ENCODE measurements around the gene SULF2. TPM values are rescaled to one million over a fixed set of nuclear protein-coding genes. Genes with fewer than 3 reads are reported as not detected.

The SULF2 gene
- total and polyA plus RNA-seq, 2 of the 13 experiments (the other 11 are each of a cell fraction or from before 2014, with no cell fraction given) = 7.2 to 50.9 TPM

DNA sequence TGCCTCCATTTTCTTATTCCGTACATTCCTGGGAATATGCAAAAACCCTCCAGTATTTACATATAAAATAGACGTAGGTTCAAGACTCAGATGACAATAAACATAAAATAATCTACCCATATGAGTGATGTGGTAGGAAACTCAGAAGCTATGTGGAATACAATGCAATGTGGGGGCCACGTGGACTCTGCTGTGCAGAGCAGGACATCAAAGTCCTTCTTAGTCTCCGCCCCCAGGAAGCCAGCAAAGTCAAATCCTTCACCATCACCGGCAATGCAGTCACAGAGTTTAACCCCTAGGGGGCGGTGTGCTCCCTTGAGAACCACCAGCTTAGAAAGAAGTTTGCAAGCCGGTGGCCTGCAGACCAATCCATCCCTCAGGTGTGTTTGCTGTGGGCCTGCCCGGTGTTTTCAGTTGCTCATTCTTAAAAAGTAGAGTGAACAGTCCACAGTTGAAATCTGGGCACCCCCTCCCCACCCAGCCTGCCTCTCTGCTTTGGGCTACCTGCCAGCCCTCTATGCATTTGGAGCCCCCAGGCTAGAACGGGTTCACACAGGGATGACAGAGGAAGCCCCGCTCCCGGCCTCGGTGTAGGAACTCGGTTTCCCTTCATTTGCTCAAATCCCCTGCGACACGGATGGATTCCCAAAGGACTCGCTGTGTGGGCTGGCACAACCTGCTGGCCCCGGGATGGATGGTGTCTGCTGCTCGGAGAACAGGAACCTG, 59.9 kb downstream of the SULF2 start (continued):
- TF ChIP-seq, protein P1, sequence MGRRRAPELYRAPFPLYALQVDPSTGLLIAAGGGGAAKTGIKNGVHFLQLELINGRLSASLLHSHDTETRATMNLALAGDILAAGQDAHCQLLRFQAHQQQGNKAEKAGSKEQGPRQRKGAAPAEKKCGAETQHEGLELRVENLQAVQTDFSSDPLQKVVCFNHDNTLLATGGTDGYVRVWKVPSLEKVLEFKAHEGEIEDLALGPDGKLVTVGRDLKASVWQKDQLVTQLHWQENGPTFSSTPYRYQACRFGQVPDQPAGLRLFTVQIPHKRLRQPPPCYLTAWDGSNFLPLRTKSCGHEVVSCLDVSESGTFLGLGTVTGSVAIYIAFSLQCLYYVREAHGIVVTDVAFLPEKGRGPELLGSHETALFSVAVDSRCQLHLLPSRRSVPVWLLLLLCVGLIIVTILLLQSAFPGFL (CRISPR knock-in tag; IDR thresholded peaks at IDR 0.05) = no peak
- TF ChIP-seq SMARCE1 (IDR thresholded peaks at IDR 0.05; ENCODE audit: borderline replicate concordance) (no peak), TARDBP (CRISPR knock-in tag; IDR thresholded peaks at IDR 0.05) (peak; percentile 69; the same call in 1 of the 2 replicates), ZNF543 (CRISPR knock-in tag; IDR thresholded peaks at IDR 0.05) (0 out of 2 replicates have a peak, but pooled peaks have one; percentile 39), MTA3 (CRISPR knock-in tag; IDR thresholded peaks at IDR 0.05) (no peak), CHD4 (IDR thresholded peaks at IDR 0.05; ENCODE audit: borderline replicate concordance, low read length) (peak; percentile 78; the same call in 1 of the 2 replicates), U2AF1 (optimal IDR thresholded peaks at IDR 0.05; ENCODE audit: low read depth, low read length) (no peak), TEAD3 (CRISPR knock-in tag; optimal IDR thresholded peaks at IDR 0.05; ENCODE audit: borderline replicate concordance) (peak; percentile 81), ESRRA (CRISPR knock-in tag; IDR thresholded peaks at IDR 0.05; ENCODE audit: low read depth) (peak; percentile 72), ZSCAN20 (CRISPR knock-in tag; IDR thresholded peaks at IDR 0.05; ENCODE audit: borderline replicate concordance) (no peak), TSC22D2 (CRISPR knock-in tag; IDR thresholded peaks at IDR 0.05; ENCODE audit: borderline replicate concordance) (0 out of 2 replicates have a peak, but pooled peaks have one; percentile 44), ZNF224 (CRISPR knock-in tag; IDR thresholded peaks at IDR 0.05) (peak; percentile 75; the same call in 1 of the 2 replicates), GPN1 (CRISPR knock-in tag; IDR thresholded peaks at IDR 0.05; ENCODE audit: borderline replicate concordance) (no peak), YEATS2 (CRISPR knock-in tag; IDR thresholded peaks at IDR 0.05; ENCODE audit: borderline replicate concordance) (peak; percentile 69; the same call in 1 of the 2 replicates), ZBTB20 (CRISPR knock-in tag; IDR thresholded peaks at IDR 0.05; ENCODE audit: borderline replicate concordance, low read depth) (peak; percentile 74; the same call in 1 of the 2 replicates), MXI1 (IDR thresholded peaks at IDR 0.05; ENCODE audit: borderline replicate concordance, low read depth, low read length) (peak; percentile 97), XRCC5 (optimal IDR thresholded peaks at IDR 0.05; ENCODE audit: low read length) (peak; percentile 98), ZNF776 (CRISPR knock-in tag; IDR thresholded peaks at IDR 0.05) (0 out of 2 replicates have a peak, but pooled peaks have one; percentile 35)
- TF ChIP-seq, protein P2, sequence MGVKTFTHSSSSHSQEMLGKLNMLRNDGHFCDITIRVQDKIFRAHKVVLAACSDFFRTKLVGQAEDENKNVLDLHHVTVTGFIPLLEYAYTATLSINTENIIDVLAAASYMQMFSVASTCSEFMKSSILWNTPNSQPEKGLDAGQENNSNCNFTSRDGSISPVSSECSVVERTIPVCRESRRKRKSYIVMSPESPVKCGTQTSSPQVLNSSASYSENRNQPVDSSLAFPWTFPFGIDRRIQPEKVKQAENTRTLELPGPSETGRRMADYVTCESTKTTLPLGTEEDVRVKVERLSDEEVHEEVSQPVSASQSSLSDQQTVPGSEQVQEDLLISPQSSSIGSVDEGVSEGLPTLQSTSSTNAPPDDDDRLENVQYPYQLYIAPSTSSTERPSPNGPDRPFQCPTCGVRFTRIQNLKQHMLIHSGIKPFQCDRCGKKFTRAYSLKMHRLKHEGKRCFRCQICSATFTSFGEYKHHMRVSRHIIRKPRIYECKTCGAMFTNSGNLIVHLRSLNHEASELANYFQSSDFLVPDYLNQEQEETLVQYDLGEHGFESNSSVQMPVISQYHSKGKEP (CRISPR knock-in tag; IDR thresholded peaks at IDR 0.05) = no peak
- TF ChIP-seq, protein P3, sequence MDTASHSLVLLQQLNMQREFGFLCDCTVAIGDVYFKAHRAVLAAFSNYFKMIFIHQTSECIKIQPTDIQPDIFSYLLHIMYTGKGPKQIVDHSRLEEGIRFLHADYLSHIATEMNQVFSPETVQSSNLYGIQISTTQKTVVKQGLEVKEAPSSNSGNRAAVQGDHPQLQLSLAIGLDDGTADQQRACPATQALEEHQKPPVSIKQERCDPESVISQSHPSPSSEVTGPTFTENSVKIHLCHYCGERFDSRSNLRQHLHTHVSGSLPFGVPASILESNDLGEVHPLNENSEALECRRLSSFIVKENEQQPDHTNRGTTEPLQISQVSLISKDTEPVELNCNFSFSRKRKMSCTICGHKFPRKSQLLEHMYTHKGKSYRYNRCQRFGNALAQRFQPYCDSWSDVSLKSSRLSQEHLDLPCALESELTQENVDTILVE (CRISPR knock-in tag; IDR thresholded peaks at IDR 0.05) = peak; percentile 78; the same call in 1 of the 2 replicates
- TF ChIP-seq, protein P4, sequence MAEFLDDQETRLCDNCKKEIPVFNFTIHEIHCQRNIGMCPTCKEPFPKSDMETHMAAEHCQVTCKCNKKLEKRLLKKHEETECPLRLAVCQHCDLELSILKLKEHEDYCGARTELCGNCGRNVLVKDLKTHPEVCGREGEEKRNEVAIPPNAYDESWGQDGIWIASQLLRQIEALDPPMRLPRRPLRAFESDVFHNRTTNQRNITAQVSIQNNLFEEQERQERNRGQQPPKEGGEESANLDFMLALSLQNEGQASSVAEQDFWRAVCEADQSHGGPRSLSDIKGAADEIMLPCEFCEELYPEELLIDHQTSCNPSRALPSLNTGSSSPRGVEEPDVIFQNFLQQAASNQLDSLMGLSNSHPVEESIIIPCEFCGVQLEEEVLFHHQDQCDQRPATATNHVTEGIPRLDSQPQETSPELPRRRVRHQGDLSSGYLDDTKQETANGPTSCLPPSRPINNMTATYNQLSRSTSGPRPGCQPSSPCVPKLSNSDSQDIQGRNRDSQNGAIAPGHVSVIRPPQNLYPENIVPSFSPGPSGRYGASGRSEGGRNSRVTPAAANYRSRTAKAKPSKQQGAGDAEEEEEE (CRISPR knock-in tag; IDR thresholded peaks at IDR 0.05; ENCODE audit: borderline replicate concordance) = no peak
- TF ChIP-seq, protein P5, sequence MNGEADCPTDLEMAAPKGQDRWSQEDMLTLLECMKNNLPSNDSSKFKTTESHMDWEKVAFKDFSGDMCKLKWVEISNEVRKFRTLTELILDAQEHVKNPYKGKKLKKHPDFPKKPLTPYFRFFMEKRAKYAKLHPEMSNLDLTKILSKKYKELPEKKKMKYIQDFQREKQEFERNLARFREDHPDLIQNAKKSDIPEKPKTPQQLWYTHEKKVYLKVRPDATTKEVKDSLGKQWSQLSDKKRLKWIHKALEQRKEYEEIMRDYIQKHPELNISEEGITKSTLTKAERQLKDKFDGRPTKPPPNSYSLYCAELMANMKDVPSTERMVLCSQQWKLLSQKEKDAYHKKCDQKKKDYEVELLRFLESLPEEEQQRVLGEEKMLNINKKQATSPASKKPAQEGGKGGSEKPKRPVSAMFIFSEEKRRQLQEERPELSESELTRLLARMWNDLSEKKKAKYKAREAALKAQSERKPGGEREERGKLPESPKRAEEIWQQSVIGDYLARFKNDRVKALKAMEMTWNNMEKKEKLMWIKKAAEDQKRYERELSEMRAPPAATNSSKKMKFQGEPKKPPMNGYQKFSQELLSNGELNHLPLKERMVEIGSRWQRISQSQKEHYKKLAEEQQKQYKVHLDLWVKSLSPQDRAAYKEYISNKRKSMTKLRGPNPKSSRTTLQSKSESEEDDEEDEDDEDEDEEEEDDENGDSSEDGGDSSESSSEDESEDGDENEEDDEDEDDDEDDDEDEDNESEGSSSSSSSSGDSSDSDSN (CRISPR knock-in tag; IDR thresholded peaks at IDR 0.05) = no peak

Data from HepG2 (cell line).